Activated CD4-positive, alpha-beta T cell treated with anti-CD3 and anti-CD28 coated beads for 36 hours (primary cell): ENCODE measurements around the gene GALNS. TPM values are rescaled to one million over a fixed set of nuclear protein-coding genes. Genes with fewer than 3 reads are reported as not detected.

ENCODE experiments used
- ATAC-seq: fragments of 200-7000 bp; cut with Tn5 transposase; one replicate; pipeline ENCODE4 v1.10.0; 2021; ENCODE audit warnings: mild to moderate bottlenecking, moderate library complexity
- CTCF ChIA-PET: fragments of 350-600 bp; sonication (Branson Sonifier 250); formaldehyde crosslinking; loops from one replicate; lab custom pipeline; 2021; ENCODE audit warnings: antibody characterized with exemption; lab: Charles Lee
- POLR2A ChIA-PET: fragments of 350-600 bp; sonication (Branson Sonifier 250); formaldehyde crosslinking; loops from one replicate; lab custom pipeline; 2021; ENCODE audit warnings: antibody characterized with exemption, inconsistent platforms; lab: Charles Lee
- DNase-seq: peaks from one replicate; pipeline ENCODE4 v3.0.0-alpha.2; 2020
- H3K27ac Mint-ChIP-seq: one replicate; pipeline ENCODE4 v1.8.0; 2021; ENCODE audit warnings: mixed read lengths
- H3K27me3 Mint-ChIP-seq: one replicate; pipeline ENCODE4 v1.8.0; 2021; ENCODE audit warnings: mixed read lengths
- H3K36me3 Mint-ChIP-seq: one replicate; pipeline ENCODE4 v1.8.0; 2021; ENCODE audit warnings: low read depth, mixed read lengths
- H3K4me1 Mint-ChIP-seq: one replicate; pipeline ENCODE4 v1.8.0; 2021; ENCODE audit warnings: mixed read lengths
- H3K4me3 Mint-ChIP-seq: one replicate; pipeline ENCODE4 v1.8.0; 2021; ENCODE audit warnings: mild to moderate bottlenecking, moderate library complexity, mixed read lengths
- H3K9me3 Mint-ChIP-seq: one replicate; pipeline ENCODE4 v1.8.0; 2021; ENCODE audit warnings: low read depth, mixed read lengths
- intact Hi-C, 2 experiments: fragments of 100-400 bp; cut with DNase I in 1 of 2; cut with micrococcal nuclease in 1 of 2; formaldehyde crosslinking; loops; one replicate each; pipeline versions ENCODE4 v1.14.2 to v1.15.1; 2022 to 2024; cut with DNase I, micrococcal nuclease
- total RNA-seq, 2 experiments: library from RNA; stranded (reverse); gene quantifications; one replicate each; pipeline ENCODE4 v1.2.3, GENCODE V29; 2021

GALNS gene
- total RNA-seq, 2 experiments from 2014 or later, result 20.1 TPM

DNA sequence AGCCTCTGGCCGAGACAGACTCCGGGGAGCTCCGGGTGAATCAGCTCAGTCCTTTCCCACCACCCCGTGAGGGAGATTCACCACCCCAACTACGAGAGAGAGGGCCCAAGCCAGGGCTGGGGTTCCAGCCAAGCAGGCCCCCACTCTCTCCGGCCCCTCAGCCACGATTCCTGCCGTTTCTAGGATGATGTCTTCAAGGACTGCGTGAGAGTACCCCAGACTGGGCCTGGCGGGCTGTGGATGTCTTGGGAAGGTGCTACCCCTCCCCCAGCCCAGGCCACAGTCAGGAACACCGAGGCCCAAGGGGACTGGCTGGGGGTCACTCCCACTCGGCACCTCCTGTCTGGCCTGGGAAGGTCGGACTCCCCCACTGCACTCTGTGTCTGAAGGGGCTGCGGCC, 31.3 kb upstream of the GALNS start:
- CTCF ChIA-PET, result no interaction called here
- Mint-ChIP-seq H3K9me3 (no peaks in the 10 kb centered on the region), H3K36me3 (no peaks in the 10 kb centered on the region), H3K4me3 (no peak overlapping the region), H3K27ac (no peak overlapping the region), H3K27me3 (no peaks in the 10 kb centered on the region), H3K4me1 (no peaks in the 10 kb centered on the region)
- intact Hi-C loops, result no loop called here
- DNase-seq (no peak), ATAC-seq (no peak)
- POLR2A ChIA-PET, result interaction anchor here (0.7 kb wide), 1 partner anchor 43 kb away, joined by 7 read pairs; no protein-coding TSS in a partner anchor

DNA sequence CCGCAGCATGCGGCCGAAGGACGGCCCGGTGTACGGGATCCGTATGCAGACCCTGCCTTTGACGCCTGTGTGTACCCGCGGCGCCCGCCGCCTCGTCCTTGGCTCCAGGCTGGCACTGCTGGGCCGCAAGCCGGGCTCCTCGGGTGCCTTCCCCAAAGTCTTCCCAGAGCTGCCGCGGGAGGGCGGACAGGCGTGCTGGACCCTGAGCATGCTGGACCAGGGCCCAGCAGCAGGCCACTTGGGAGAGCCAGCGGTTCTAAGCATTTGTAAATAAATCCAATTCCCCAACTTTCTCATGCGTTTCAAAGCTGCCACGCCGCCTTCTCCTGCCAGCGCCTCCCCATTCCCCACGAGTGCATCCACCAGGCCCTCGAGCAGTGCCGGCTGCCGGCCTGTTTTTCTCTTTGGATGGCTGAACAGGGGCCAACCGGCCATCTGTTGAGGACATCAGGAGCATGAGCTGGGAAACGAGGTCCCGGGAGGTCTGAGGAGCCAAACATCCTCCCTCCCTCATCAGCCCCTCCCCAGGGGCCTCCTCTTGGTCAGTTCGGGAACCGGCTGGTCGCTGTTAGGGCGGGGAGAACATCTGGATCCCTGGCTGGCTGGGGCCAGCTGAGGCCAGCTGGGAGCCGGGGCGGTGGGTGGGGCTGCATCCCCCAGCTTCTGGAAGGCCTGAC, 30.2 kb upstream of the GALNS start:
- Mint-ChIP-seq H3K9me3 (no peaks in the 10 kb centered on the region), H3K4me3 (no peak overlapping the region), H3K27me3 (no peaks in the 10 kb centered on the region), H3K27ac (no peak overlapping the region), H3K4me1 (no peaks in the 10 kb centered on the region), H3K36me3 (no peaks in the 10 kb centered on the region)
- ChIA-PET CTCF (no interaction called here), POLR2A (no interaction called here)
- no peak for DNase-seq
- no peak for ATAC-seq
- intact Hi-C loops, result no loop called here

DNA sequence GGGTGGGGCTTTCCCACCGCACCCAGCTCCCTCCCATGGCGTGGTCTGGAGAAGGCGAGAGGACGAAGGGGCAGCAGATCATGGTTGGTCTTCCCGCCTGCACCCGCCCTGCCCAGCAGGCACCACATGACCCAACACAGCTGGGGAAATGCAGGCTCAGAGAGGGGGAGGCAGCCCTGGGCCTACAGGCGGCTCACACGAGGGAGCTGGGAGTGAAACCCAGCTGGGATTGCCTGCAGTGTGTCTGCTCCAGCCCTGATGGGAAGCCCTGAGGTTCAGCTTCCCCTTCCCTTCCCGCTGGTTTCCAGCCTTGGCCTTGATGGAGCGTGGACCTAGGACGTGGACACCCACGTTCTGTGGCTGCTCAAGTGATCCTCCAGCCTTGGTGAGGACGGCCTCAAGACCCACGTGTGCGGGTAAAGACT, 29.7 kb upstream of the GALNS start:
- H3K36me3 Mint-ChIP-seq, result no peaks in the 10 kb centered on the region
- DNase-seq, result no peak
- H3K4me1 Mint-ChIP-seq, result no peaks in the 10 kb centered on the region
- H3K27ac Mint-ChIP-seq, result no peak overlapping the region
- no peak overlapping the region for H3K4me3 Mint-ChIP-seq
- ChIA-PET CTCF (no interaction called here), POLR2A (no interaction called here)
- intact Hi-C loops, result no loop called here
- H3K9me3 Mint-ChIP-seq, result no peaks in the 10 kb centered on the region
- H3K27me3 Mint-ChIP-seq, result no peaks in the 10 kb centered on the region
- ATAC-seq, result no peak

DNA sequence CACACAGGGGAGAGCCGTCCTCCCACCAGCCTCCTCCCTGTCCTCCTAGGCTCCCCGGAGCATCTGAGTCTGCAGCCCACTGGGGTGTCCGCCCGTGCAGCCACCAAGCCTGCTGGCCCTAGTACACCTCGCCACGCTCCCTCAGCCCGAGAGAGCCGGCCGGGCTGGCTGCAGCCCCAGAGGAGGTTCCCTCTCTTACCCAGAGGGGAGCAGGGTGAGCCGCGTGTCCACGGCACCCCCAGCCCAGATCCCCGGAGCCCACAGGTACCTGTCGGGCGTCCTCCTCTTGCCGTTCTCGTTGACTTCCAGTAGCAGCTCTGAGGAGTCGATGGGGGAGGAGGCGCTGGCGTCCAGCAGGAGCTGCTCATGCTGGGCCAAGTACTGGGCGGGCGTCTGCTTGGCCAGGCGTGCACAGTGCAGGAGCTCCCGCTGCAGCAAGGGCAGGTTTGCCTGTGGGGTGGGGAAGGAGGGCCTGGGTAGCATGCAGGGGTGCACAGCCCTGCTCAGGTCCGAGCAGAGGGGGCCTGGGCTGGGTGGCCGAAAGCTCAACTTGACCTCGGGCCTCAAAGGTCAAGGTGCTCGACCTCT, 29.0 kb upstream of the GALNS start:
- no peaks in the 10 kb centered on the region for H3K27me3 Mint-ChIP-seq
- no peaks in the 10 kb centered on the region for H3K9me3 Mint-ChIP-seq
- DNase-seq, result no peak
- no peak for ATAC-seq
- H3K36me3 Mint-ChIP-seq, result no peaks in the 10 kb centered on the region
- H3K4me3 Mint-ChIP-seq, result no peak overlapping the region
- ChIA-PET POLR2A (no interaction called here), CTCF (no interaction called here)
- intact Hi-C loops, result no loop called here
- no peaks in the 10 kb centered on the region for H3K4me1 Mint-ChIP-seq
- no peak overlapping the region for H3K27ac Mint-ChIP-seq

DNA sequence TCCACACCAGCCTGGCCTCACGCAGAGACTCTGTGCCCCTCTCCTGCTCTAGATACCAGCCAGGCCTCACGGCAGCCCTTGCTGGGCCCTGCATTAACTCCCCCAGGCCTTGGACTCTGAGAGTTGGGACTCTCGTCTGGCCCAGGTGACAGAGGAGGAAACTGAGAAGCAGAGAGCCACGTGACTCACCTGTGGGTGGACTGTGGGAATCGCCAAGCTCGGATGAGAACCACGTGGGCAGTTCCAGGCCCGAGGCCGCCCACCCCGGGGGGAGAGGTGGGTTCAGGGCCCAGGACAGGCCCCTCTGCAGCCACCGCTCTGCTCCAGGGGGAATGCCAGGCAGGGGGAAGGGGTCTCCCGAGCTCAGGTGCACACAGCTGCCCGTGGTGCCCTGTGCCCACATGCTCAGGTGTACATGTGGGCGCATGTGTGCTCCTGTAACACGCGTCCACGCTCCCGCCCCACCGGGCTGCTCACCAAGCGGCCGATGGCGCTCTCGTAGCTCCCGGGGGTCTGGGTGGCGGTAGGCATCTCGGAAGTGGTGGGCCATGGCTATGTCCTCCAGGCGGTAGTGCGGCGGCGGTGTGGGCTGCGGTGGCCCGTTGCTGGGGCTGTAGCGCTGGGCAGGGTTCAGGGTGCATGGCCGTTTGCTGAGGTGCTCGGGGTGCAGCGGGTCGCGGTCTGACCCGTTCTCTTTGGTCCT, 28.0 kb upstream of the GALNS start:
- no peak for ATAC-seq
- Mint-ChIP-seq H3K4me1 (no peaks in the 10 kb centered on the region), H3K4me3 (no peak overlapping the region), H3K27ac (no peak overlapping the region), H3K36me3 (no peaks in the 10 kb centered on the region), H3K27me3 (no peaks in the 10 kb centered on the region), H3K9me3 (no peaks in the 10 kb centered on the region)
- DNase-seq, result no peak
- CTCF ChIA-PET, result no interaction called here
- POLR2A ChIA-PET, result no interaction called here
- intact Hi-C loops, result no loop called here

DNA sequence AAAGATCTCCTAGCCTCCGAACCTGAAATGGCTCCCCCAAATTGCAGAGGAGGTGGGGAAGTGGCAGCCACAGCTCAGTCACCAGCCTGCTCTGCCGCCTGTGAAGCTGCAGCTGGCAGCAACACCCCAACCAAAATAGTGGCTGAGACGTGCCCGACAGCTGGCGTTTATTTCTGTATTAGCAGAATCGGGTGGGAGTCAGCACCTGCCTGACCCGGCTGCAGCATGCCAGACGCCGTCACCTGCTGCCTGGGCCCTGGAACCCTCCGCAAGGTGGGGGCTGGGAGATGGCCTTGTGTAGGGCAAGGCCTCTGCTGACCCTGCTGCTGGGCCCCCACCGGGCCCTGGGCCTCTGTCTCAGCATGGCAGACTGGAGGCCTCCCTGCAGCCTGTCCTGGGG, 27.2 kb upstream of the GALNS start:
- DNase-seq (no peak), ATAC-seq (no peak)
- Mint-ChIP-seq H3K4me1 (no peaks in the 10 kb centered on the region), H3K9me3 (no peaks in the 10 kb centered on the region), H3K27ac (no peak overlapping the region), H3K36me3 (no peaks in the 10 kb centered on the region), H3K4me3 (no peak overlapping the region), H3K27me3 (no peaks in the 10 kb centered on the region)
- ChIA-PET CTCF (no interaction called here), POLR2A (no interaction called here)
- intact Hi-C loops, result no loop called here

DNA sequence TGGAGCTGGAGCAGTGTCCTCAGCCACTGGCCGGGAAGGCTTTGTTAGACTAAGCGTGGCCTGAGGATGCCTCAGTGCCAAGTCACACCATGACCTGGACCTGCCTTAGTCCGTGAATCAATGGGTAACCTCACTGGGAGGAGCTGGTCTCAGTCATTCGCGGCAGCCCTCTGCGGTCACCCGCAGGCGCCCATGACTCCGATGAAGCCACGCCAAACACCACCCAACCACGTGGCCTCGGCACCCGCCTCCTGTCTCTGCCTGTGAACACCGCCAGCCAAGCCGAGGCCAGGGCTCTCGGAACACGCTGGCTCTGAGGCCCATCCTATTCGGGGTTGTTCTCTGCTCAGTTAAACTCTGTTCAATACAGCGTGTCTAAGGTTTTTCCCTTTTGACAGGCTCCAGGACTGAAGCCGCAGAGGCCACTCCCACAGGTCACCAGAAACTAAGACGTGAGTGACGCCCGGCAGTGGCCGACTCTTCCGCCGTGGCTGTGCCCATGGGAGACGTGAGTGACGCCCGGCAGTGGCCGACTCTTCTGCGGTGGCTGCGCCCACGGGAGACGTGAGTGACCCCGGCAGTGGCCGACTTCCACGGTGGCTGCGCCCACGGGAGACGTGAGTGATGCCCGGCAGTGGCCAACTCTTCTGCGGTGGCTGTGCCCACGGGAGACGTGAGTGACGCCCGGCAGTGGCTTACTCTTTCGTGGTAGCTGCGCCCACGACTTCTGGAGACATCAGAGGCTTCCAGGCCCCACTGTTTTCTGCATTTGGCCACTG, 26.6 kb upstream of the GALNS start:
- CTCF ChIA-PET, result no interaction called here
- Mint-ChIP-seq H3K4me3 (no peak overlapping the region), H3K9me3 (no peaks in the 10 kb centered on the region), H3K4me1 (no peaks in the 10 kb centered on the region), H3K36me3 (no peaks in the 10 kb centered on the region), H3K27me3 (no peaks in the 10 kb centered on the region), H3K27ac (no peak overlapping the region)
- no peak for ATAC-seq
- DNase-seq, result no peak
- intact Hi-C loops, result no loop called here
- POLR2A ChIA-PET, result no interaction called here

DNA sequence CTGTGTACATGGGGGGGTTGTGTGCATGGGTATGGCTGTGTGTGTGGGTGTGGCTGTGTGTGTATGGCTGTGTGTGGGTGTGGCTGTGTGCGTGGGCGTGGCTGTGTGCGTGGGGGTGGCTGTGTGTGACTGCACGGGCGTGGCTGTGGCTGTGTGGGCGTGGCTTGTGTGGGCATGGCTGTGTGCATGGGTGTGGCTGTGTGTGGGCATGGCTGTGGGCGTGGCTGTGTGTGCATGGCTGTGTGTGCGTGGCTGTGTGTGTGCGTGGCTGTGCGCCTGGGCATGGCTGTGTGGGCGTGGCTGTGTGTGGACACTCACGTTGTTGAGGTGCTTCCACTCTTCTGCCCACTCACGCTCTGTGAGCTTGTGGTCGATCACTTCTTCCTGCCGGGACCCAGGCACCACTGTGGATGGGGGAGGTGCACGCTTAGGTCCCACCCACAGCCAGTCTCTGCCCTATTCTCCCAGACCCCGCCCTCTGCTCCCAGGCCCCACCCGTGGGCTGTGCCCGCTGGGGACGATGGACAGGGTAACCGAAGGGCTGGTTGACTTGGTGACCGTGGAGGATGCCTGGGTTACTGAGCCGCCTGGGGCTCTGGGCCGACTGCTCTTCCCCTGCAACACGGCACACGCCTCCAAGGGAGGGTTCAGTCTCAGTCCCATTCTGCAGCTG, 25.7 kb upstream of the GALNS start:
- H3K36me3 Mint-ChIP-seq, result no peaks in the 10 kb centered on the region
- no peaks in the 10 kb centered on the region for H3K9me3 Mint-ChIP-seq
- ChIA-PET POLR2A (no interaction called here), CTCF (no interaction called here)
- ATAC-seq (no peak), DNase-seq (peak; percentile 27)
- no peaks in the 10 kb centered on the region for H3K4me1 Mint-ChIP-seq
- H3K27me3 Mint-ChIP-seq, result no peaks in the 10 kb centered on the region
- H3K27ac Mint-ChIP-seq, result no peak overlapping the region
- intact Hi-C loops, result no loop called here
- H3K4me3 Mint-ChIP-seq, result no peak overlapping the region

DNA sequence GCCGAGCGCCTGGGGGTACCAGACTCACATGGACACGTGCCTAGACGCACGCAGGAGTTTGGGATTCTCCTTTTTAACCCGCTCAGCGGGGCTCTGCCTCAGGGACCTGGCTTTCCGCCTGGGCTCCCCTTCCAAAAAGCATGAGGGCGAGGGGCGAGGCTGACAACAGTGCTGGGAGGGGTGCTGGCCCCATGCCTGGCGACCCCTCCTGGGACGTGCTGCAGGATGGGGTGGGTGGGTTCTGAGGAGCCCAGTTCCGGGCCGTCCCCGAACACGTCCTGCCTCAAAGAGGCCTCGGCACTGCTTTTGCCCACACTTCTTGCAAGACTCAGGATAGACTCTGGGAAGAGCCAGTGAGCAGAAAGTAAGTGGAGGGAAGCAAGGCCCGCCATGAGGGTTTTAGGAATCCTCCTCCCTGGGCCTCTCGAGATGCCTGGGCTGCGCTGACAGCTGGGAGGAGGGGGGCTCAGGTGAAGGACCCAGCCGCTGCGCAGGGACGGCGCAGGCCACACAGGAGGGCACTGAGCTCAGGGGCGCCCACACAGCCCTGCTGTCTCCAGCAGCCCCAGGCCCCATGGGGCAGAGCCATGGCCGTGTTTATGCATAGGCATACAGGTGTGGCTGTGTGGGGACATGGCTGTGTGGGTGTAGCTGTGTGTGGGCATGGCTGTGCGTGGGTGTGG, 25.1 kb upstream of the GALNS start:
- ChIA-PET CTCF (no interaction called here), POLR2A (no interaction called here)
- no peaks in the 10 kb centered on the region for H3K27me3 Mint-ChIP-seq
- no peak for ATAC-seq
- intact Hi-C loops, result no loop called here
- H3K9me3 Mint-ChIP-seq, result no peaks in the 10 kb centered on the region
- no peaks in the 10 kb centered on the region for H3K36me3 Mint-ChIP-seq
- H3K27ac Mint-ChIP-seq, result no peak overlapping the region
- H3K4me3 Mint-ChIP-seq, result no peak overlapping the region
- no peaks in the 10 kb centered on the region for H3K4me1 Mint-ChIP-seq
- no peak for DNase-seq

DNA sequence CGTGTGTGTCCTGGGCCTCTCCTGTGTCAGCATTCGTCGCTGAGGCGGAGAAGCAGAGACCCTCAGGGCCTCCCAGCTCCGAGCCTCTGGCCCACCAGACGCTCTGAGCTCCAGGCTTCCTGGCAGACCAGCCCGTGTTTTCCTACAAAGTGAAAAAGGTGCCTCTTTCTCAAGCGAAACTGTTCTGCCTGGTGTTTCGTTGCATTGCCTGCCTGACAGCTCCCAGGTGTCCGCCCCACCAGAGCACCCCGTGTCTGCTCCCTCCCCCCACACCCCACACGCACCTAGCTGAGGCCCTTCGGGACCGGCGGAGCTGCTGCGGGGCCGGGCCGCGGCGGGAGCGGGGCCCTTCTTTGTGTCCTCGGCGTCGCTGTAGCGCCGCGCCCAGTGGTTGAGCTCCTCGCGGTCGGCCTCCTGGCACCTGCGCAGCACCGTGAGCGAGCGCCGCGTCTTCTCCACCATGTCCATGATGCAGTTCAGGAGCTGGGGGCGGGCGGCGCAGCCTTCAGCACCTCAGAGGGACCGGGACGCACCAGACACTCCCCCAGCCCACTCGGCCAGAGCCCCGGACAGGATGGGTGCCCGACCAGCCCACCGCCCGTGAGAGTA, 24.4 kb upstream of the GALNS start:
- ChIA-PET POLR2A (no interaction called here), CTCF (no interaction called here)
- DNase-seq (no peak), ATAC-seq (no peak)
- H3K27me3 Mint-ChIP-seq, result no peaks in the 10 kb centered on the region
- no peaks in the 10 kb centered on the region for H3K4me1 Mint-ChIP-seq
- no peaks in the 10 kb centered on the region for H3K36me3 Mint-ChIP-seq
- H3K27ac Mint-ChIP-seq, result no peak overlapping the region
- no peak overlapping the region for H3K4me3 Mint-ChIP-seq
- H3K9me3 Mint-ChIP-seq, result no peaks in the 10 kb centered on the region
- intact Hi-C loops, result no loop called here
